ENCODE data around the gene RAMP1. TPM values are rescaled to one million over a fixed set of nuclear protein-coding genes. Genes with fewer than 3 reads are reported as not detected.

Gene RAMP1
- total RNA-seq, 4 donors from 2014 or later = 44.1 to 591 (median 424) TPM

DNA sequence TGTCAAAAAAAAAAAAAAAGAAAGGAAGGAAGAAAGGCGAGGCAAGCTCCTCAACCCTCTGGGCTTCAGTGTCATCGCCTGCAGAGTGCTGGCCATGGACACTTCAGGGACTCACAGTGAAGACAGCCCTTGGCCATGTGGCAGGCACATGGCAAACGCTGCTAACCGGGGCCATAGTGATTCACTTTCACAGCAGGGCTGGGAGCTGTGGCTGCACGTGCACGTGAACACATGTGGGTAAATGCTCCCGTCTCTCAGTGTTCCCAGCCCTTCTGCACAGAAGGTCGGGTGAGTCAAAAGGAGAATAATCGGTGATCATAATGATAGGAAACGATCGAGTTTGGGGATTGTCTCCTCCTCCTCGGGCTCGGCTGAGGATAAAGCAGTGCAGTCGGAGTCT is 61.2 kb downstream of the RAMP1 start:
- H3K9me3 ChIP-seq = no peaks in the 10 kb centered on the region
- peak overlapping the region; percentile 83 to 86 for H3K27ac ChIP-seq
- no peak overlapping the region for H3K4me3 ChIP-seq
- H3K36me3 ChIP-seq = no peaks in the 10 kb centered on the region
- DNase-seq = no peak
- H3K4me1 ChIP-seq = peaks cover 3 to 9% of the 10 kb centered on the region in 2 donors
- intact Hi-C loops (cut with DNase I; ENCODE audit: low total_unique reads) = no loop called here
- no peak for TF ChIP-seq POLR2A (IDR thresholded peaks at IDR 0.05)
- TF ChIP-seq, protein P1, sequence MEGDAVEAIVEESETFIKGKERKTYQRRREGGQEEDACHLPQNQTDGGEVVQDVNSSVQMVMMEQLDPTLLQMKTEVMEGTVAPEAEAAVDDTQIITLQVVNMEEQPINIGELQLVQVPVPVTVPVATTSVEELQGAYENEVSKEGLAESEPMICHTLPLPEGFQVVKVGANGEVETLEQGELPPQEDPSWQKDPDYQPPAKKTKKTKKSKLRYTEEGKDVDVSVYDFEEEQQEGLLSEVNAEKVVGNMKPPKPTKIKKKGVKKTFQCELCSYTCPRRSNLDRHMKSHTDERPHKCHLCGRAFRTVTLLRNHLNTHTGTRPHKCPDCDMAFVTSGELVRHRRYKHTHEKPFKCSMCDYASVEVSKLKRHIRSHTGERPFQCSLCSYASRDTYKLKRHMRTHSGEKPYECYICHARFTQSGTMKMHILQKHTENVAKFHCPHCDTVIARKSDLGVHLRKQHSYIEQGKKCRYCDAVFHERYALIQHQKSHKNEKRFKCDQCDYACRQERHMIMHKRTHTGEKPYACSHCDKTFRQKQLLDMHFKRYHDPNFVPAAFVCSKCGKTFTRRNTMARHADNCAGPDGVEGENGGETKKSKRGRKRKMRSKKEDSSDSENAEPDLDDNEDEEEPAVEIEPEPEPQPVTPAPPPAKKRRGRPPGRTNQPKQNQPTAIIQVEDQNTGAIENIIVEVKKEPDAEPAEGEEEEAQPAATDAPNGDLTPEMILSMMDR (IDR thresholded peaks at IDR 0.05) = no peak
- H3K27me3 ChIP-seq = no peaks in the 10 kb centered on the region

DNA sequence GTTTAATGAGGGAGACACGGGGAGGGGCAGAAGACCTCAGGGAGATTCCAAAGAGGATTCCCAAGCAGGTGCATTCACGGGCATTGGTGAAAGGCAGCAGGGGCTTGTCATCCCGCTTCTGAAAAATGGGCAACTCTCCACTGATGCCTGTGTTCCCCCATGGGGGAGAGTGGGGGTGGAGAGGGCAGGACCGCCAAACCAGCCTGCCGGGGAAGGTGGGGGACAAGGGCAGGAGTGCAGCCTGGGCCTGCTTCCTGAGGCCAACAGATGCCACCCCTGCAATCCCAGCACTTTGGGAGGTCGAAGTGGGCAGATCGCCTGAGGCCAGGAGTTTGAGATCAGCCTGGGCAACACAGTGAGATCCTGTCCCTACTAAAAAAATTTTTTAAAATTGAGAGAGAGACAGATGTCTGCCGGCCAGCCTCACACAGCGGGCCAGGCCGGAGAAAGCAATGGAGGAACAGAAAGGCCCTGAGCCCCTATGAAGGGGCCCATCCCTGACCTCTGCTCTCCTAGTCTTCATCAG is 62.6 kb downstream of the RAMP1 start:
- Histone ChIP-seq H3K4me1 (peaks cover 3 to 9% of the 10 kb centered on the region in 2 donors), H3K9me3 (no peaks in the 10 kb centered on the region), H3K27ac (peak overlapping the region; percentile 83 to 86), H3K27me3 (no peaks in the 10 kb centered on the region), H3K4me3 (no peak overlapping the region), H3K36me3 (no peaks in the 10 kb centered on the region)
- DNase-seq = no peak
- TF ChIP-seq, protein P1 (IDR thresholded peaks at IDR 0.05) = no peak
- intact Hi-C loops (cut with DNase I; ENCODE audit: low total_unique reads) = no loop called here

DNA sequence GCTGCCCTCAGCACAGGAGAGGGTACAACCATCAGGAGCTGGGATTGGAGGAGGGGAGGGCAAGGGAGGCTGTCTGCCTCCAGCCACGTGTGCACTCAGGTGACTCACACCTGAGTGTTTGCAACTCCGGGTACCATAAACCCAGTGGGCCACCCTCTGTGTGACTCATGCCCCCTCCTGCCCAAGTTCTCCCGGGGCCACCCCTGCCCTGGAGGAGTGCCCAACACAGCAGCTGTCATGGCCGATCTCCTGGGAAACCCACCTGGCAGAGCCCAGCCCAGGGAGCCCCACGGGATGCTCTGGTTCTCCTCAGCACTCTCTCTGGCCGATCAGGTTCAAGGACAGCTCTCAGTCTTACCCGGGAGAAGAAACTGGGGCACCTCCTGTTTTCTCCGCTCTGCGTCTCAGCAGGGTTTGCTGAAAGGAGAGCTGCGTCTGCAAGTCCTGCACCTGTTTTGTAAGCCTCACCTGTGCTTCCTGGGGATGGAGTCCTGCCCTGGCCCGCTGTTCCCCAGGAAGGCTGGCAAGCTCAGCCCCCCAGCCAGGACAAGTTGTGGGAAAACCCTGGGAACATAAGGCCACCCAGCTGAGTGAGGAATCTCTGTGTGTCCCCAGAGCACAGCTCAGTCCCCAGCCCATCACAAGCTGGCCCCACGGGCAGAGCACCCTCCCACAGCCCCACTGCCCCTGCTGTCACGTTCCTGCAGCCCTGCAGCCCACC is 63.4 kb downstream of the RAMP1 start:
- Histone ChIP-seq H3K27ac (peak overlapping the region; percentile 83 to 86), H3K36me3 (no peaks in the 10 kb centered on the region), H3K4me3 (peak overlapping the region in 1 of 2 donors; percentile 4), H3K9me3 (no peaks in the 10 kb centered on the region), H3K27me3 (no peaks in the 10 kb centered on the region), H3K4me1 (peaks cover 3 to 9% of the 10 kb centered on the region in 2 donors)
- no peak for TF ChIP-seq POLR2A (IDR thresholded peaks at IDR 0.05)
- TF ChIP-seq, protein P1 (IDR thresholded peaks at IDR 0.05) = no peak
- peak in 1 of 2 donors; percentile 68 for DNase-seq
- intact Hi-C loops (cut with DNase I; ENCODE audit: low total_unique reads) = no loop called here

DNA sequence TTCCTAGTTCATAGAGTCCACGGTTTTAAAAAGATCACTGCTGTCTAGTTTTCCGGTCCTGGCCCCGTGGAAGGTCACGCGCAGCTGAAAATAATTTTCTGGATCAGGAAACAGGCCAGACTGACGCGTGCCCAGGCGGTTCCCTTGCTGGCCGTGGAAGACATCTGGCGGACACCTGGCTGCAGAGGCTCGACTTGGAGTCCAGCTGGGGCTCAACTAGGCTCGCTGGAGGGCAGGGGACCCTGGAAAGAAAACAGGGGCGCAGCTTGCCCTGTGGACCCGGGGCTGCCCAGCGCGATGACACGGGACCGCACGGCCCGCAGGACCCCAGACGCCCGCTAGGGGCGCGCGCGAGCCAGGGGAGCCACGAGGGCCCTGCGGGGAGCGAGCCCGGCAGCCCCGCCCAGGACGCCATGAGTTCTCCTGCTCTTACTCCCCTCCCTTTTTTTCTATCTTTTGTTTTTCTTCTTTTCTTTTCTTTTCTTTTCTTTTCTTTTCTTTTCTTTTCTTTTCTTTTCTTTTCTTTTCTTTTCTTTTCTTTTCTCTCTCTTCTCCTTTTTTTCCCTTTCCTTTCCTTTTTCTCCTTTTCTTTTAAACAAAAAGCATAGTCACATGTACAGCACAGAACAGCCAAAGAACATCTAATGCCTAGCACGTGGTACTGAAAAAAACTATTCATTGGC is 64.2 kb downstream of the RAMP1 start:
- H3K27ac ChIP-seq = peak overlapping the region; percentile 83 to 86
- peak overlapping the region; percentile 4 to 10 for H3K4me3 ChIP-seq
- no peaks in the 10 kb centered on the region for H3K27me3 ChIP-seq
- intact Hi-C loops (cut with DNase I; ENCODE audit: low total_unique reads) = no loop called here
- H3K36me3 ChIP-seq = no peaks in the 10 kb centered on the region
- no peak for TF ChIP-seq POLR2A (IDR thresholded peaks at IDR 0.05)
- TF ChIP-seq, protein P1 (IDR thresholded peaks at IDR 0.05) = peak; percentile 81 to 98 (median 94)
- no peaks in the 10 kb centered on the region for H3K9me3 ChIP-seq
- peak; percentile 81 to 83 for DNase-seq
- H3K4me1 ChIP-seq = peaks cover 3 to 9% of the 10 kb centered on the region in 2 donors

DNA sequence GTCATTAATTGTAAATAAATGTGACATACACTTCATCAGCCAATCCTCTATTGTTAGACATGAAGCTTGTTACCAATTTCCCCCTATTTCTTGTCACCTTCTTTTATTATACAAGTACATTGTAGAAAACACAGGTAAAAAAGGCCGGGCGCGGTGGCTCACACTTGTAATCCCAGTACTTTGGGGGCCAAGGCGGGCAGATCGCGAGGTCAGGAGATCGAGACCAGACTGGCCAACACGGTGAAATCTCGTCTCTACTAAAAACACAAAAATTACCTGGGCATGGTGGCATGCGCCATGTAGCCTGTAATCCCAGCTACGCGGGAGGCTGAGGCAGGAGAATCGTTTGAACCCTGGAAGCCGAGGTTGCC is 64.7 kb downstream of the RAMP1 start:
- Histone ChIP-seq H3K36me3 (no peaks in the 10 kb centered on the region), H3K9me3 (no peaks in the 10 kb centered on the region), H3K27ac (peak overlapping the region; percentile 83 to 86), H3K4me1 (peaks cover 3 to 9% of the 10 kb centered on the region in 2 donors), H3K4me3 (no peak overlapping the region), H3K27me3 (no peaks in the 10 kb centered on the region)
- intact Hi-C loops (cut with DNase I; ENCODE audit: low total_unique reads) = no loop called here
- TF ChIP-seq, protein P1 (IDR thresholded peaks at IDR 0.05) = no peak
- no peak for TF ChIP-seq POLR2A (IDR thresholded peaks at IDR 0.05)
- DNase-seq = no peak
